GM21576 (cell line): ENCODE results near the gene BTBD2.

Source experiments
- ATAC-seq: cut with Tn5 transposase; IDR thresholded peaks from one replicate; pipeline ENCODE4 v1.9.1; 2021; ENCODE audit warnings: mild to moderate bottlenecking, moderate library complexity; ENCODE audit not compliant: unreplicated experiment

Gene BTBD2

GRCh38 chr19:1944916-1945561 is 70.5 kb downstream of the BTBD2 start:
- ATAC-seq, result no peak

GRCh38 chr19:1944088-1944915 is 71.2 kb downstream of the BTBD2 start:
- ATAC-seq, result no peak

- ATAC-seq, result no peak
Observed at GRCh38 chr19:1943661-1944087, 71.8 kb downstream of the BTBD2 start.

- ATAC-seq, result no peak
Observed at GRCh38 chr19:1942934-1943555, 72.5 kb downstream of the BTBD2 start.

- no peak for ATAC-seq
Observed at GRCh38 chr19:1942078-1942933, 73.2 kb downstream of the BTBD2 start.

GRCh38 chr19:1941146-1942077 is 74.1 kb downstream of the BTBD2 start, which contains the start of gene CSNK1G2:
Gene CSNK1G2, plus strand, starts transcription at chr19:1941172. Its CDS starts 28,601 bp downstream, at chr19:1969773.
- no peak for ATAC-seq

- no peak for ATAC-seq
Observed at GRCh38 chr19:1938071-1938470, 77.4 kb downstream of the BTBD2 start.

GRCh38 chr19:1936916-1937610 is 78.5 kb downstream of the BTBD2 start:
- no peak for ATAC-seq

- ATAC-seq, result no peak
Observed at GRCh38 chr19:1936430-1936829, 79.1 kb downstream of the BTBD2 start.

- ATAC-seq, result no peak
Observed at GRCh38 chr19:1935484-1936208, 79.9 kb downstream of the BTBD2 start.
